WI38 (cell line): ENCODE results near the gene IL37.

Experiments
- H3K4me3 ChIP-seq: 2 replicates; pipeline ENCODE4 v1.5.1; 2011; ENCODE audit warnings: low read depth, mild to moderate bottlenecking, control low read depth, low read length
- TF ChIP-seq, protein P1 (sequence below): IDR thresholded peaks from 2 replicates; pipeline ENCODE4 v1.5.1; 2012; ENCODE audit warnings: low read depth, mild to moderate bottlenecking, control low read depth, low read length

The IL37 gene

GRCh38 chr2:112962308-112963175 is 51.6 kb downstream of the IL37 start:
- H3K4me3 ChIP-seq: no peak overlapping the region
- TF ChIP-seq, protein P1, sequence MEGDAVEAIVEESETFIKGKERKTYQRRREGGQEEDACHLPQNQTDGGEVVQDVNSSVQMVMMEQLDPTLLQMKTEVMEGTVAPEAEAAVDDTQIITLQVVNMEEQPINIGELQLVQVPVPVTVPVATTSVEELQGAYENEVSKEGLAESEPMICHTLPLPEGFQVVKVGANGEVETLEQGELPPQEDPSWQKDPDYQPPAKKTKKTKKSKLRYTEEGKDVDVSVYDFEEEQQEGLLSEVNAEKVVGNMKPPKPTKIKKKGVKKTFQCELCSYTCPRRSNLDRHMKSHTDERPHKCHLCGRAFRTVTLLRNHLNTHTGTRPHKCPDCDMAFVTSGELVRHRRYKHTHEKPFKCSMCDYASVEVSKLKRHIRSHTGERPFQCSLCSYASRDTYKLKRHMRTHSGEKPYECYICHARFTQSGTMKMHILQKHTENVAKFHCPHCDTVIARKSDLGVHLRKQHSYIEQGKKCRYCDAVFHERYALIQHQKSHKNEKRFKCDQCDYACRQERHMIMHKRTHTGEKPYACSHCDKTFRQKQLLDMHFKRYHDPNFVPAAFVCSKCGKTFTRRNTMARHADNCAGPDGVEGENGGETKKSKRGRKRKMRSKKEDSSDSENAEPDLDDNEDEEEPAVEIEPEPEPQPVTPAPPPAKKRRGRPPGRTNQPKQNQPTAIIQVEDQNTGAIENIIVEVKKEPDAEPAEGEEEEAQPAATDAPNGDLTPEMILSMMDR: no peak

DNA sequence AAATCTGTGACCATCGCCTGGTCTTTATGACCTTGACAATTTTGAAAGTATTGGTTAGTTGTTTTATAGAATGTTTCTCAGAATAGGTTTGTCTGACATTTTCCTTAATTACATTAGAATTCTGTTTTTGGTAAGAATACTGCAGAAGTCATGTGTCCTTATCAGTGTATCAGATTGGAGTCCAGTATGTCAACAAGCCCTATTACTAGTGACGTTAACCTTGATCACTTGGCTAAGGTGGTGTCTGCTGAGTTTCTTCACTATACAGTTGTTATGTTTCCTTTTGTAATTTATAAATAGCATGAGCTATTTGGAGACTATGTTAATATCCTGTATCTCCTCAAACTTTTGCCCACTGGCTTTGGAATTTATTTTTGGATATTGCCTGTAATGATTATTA is 56.1 kb downstream of the IL37 start:
- no peak overlapping the region for H3K4me3 ChIP-seq
- TF ChIP-seq, protein P1: no peak
